Activated CD8-positive, alpha-beta T cell treated with anti-CD3 and anti-CD28 coated beads for 36 hours (primary cell): ENCODE results near the gene TLE2. TPM values are rescaled to one million over a fixed set of nuclear protein-coding genes. Genes with fewer than 3 reads are reported as not detected.

Experiments
- ATAC-seq: fragments of 200-7000 bp; cut with Tn5 transposase; one replicate; pipeline ENCODE4 v1.10.0; 2021; ENCODE audit warnings: mild to moderate bottlenecking, moderate library complexity
- CTCF ChIA-PET: fragments of 350-600 bp; sonication (Branson Sonifier 250); formaldehyde crosslinking; loops from one replicate; lab custom pipeline; 2021; ENCODE audit warnings: antibody characterized with exemption; lab: Charles Lee
- POLR2A ChIA-PET: fragments of 350-600 bp; sonication (Branson Sonifier 250); formaldehyde crosslinking; loops from one replicate; lab custom pipeline; 2021; ENCODE audit warnings: antibody characterized with exemption; lab: Charles Lee
- DNase-seq: peaks from one replicate; pipeline ENCODE4 v3.0.0-alpha.2; 2020
- H3K27ac Mint-ChIP-seq: one replicate; pipeline ENCODE4 v1.8.0; 2021; ENCODE audit warnings: mild to moderate bottlenecking, mixed read lengths
- H3K27me3 Mint-ChIP-seq: one replicate; pipeline ENCODE4 v1.8.0; 2021; ENCODE audit warnings: mixed read lengths
- H3K36me3 Mint-ChIP-seq: one replicate; pipeline ENCODE4 v1.8.0; 2021; ENCODE audit warnings: low read depth, mixed read lengths
- H3K4me1 Mint-ChIP-seq: one replicate; pipeline ENCODE4 v1.8.0; 2021; ENCODE audit warnings: low read depth, mixed read lengths
- H3K4me3 Mint-ChIP-seq: one replicate; pipeline ENCODE4 v1.8.0; 2021; ENCODE audit warnings: mild to moderate bottlenecking, moderate library complexity, mixed read lengths
- H3K9me3 Mint-ChIP-seq: one replicate; pipeline ENCODE4 v1.8.0; 2021; ENCODE audit warnings: mixed read lengths
- CTCF ChIP-seq: fragments of 200-600 bp; IDR thresholded peaks from one replicate; pipeline ENCODE4 v1.8.0; 2022; ENCODE audit warnings: antibody characterized with exemption, mild to moderate bottlenecking
- intact Hi-C: fragments of 100-400 bp; cut with micrococcal nuclease; formaldehyde crosslinking; loops from one replicate; pipeline ENCODE4 v1.10.0; 2022
- total RNA-seq, 2 experiments: library from RNA; stranded (reverse); gene quantifications; one replicate each; pipeline ENCODE4 v1.2.3, GENCODE V29; 2021

The TLE2 gene
- total RNA-seq, 2 experiments from 2014 or later: 2.8 to 3.0 TPM

- ChIA-PET CTCF (no interaction called here), POLR2A (no interaction called here)
- Mint-ChIP-seq H3K27ac (no peak overlapping the region), H3K4me3 (no peak overlapping the region), H3K27me3 (peaks cover 1% of the 10 kb centered on the region), H3K9me3 (no peaks in the 10 kb centered on the region), H3K36me3 (no peaks in the 10 kb centered on the region), H3K4me1 (peaks cover 9% of the 10 kb centered on the region)
- ATAC-seq: no peak
- no peak for TF ChIP-seq CTCF
- no peak for DNase-seq
- intact Hi-C loops: no loop called here
Measured at GRCh38 chr19:3019211-3019854, 9.7 kb downstream of the TLE2 start.

- no peak for ATAC-seq
- TF ChIP-seq CTCF: no peak
- peaks cover 1% of the 10 kb centered on the region for H3K27me3 Mint-ChIP-seq
- ChIA-PET CTCF (no interaction called here), POLR2A (no interaction called here)
- no peak for DNase-seq
- no peak overlapping the region for H3K27ac Mint-ChIP-seq
- no peaks in the 10 kb centered on the region for H3K9me3 Mint-ChIP-seq
- no peaks in the 10 kb centered on the region for H3K36me3 Mint-ChIP-seq
- peaks cover 4% of the 10 kb centered on the region for H3K4me1 Mint-ChIP-seq
- intact Hi-C loops: no loop called here
- no peak overlapping the region for H3K4me3 Mint-ChIP-seq
Measured at GRCh38 chr19:3017923-3018322, 11.2 kb downstream of the TLE2 start.

GRCh38 chr19:3015126-3016057, 13.7 kb downstream of the TLE2 start:
- no peaks in the 10 kb centered on the region for H3K36me3 Mint-ChIP-seq
- no peak overlapping the region for H3K4me3 Mint-ChIP-seq
- ATAC-seq (no peak), DNase-seq (no peak)
- H3K27me3 Mint-ChIP-seq: no peaks in the 10 kb centered on the region
- H3K4me1 Mint-ChIP-seq: no peaks in the 10 kb centered on the region
- ChIA-PET CTCF (interaction anchor here (1.5 kb wide), 1 partner anchor 88 kb away, joined by 4 read pairs; no protein-coding TSS in a partner anchor), POLR2A (interaction anchor here (1.3 kb wide), 1 partner anchor 10 kb away, joined by 4 read pairs; no protein-coding TSS in a partner anchor)
- no peak overlapping the region for H3K27ac Mint-ChIP-seq
- TF ChIP-seq CTCF: no peak
- no peaks in the 10 kb centered on the region for H3K9me3 Mint-ChIP-seq
- intact Hi-C loops: no loop called here

GRCh38 chr19:3014135-3014534, 14.9 kb downstream of the TLE2 start:
- no peak for DNase-seq
- ChIA-PET CTCF (no interaction called here), POLR2A (interaction anchor here (1.2 kb wide), 1 partner anchor 11 kb away, joined by 4 read pairs; no protein-coding TSS in a partner anchor)
- TF ChIP-seq CTCF: no peak
- Mint-ChIP-seq H3K36me3 (no peaks in the 10 kb centered on the region), H3K4me3 (no peak overlapping the region), H3K4me1 (no peaks in the 10 kb centered on the region), H3K27ac (no peak overlapping the region), H3K9me3 (no peaks in the 10 kb centered on the region), H3K27me3 (no peaks in the 10 kb centered on the region)
- ATAC-seq: no peak
- intact Hi-C loops: no loop called here
